Keratinocyte (primary cell): ENCODE data around the gene CCDC38. TPM values are rescaled to one million over a fixed set of nuclear protein-coding genes. Genes with fewer than 3 reads are reported as not detected.

ENCODE experiments used
- DNase-seq: peaks from one replicate; pipeline ENCODE4 v3.0.0-alpha.2; 2011; ENCODE audit warnings: low read depth, missing footprints, low spot score
- FAIRE-seq: peaks from 2 replicates; lab custom pipeline; 2011; peaks lifted over from hg19 to GRCh38; lab: Jason Lieb, UNC
- H2AFZ ChIP-seq: 2 replicates; pipeline ENCODE4 v1.6.0; 2012; ENCODE audit warnings: low read length, control low read depth, inconsistent platforms; ENCODE audit not compliant: control insufficient read depth
- H3K27ac ChIP-seq: 2 replicates; pipeline ENCODE4 v1.5.1; 2011; ENCODE audit warnings: low read length; ENCODE audit not compliant: control insufficient read depth, insufficient read depth
- H3K27me3 ChIP-seq: 3 replicates; pipeline ENCODE4 v1.6.0; 2011; ENCODE audit warnings: low read length; ENCODE audit not compliant: control insufficient read depth, insufficient read depth; ENCODE audit errors: extremely low read depth
- H3K36me3 ChIP-seq, 2 experiments: 2 replicates in 1 of 2; 3 replicates in 1 of 2; pipeline ENCODE4 v1.5.1; 2011; ENCODE audit warnings: low read length in 2 of 2, mild to moderate bottlenecking in 1 of 2; ENCODE audit not compliant: control insufficient read depth in 2 of 2, insufficient read depth in 2 of 2; ENCODE audit errors: extremely low read depth in 1 of 2
- H3K4me1 ChIP-seq: 3 replicates; pipeline ENCODE4 v1.5.1; 2011; ENCODE audit warnings: low read length; ENCODE audit not compliant: control insufficient read depth, insufficient read depth; ENCODE audit errors: extremely low read depth
- H3K4me2 ChIP-seq: 3 replicates; pipeline ENCODE4 v1.6.0; 2011; ENCODE audit warnings: low read depth, low read length; ENCODE audit not compliant: control insufficient read depth, insufficient read depth; ENCODE audit errors: extremely low read depth
- H3K4me3 ChIP-seq, 3 experiments: fragments of 200-600 bp in 1 of 3; sonication (generic) in 1 of 3; 2 replicates in 2 of 3; 3 replicates in 1 of 3; pipeline ENCODE4 v1.5.1; 2011 to 2016; ENCODE audit warnings: low read length in 3 of 3, mild to moderate bottlenecking in 3 of 3, control low read depth in 2 of 3, inconsistent platforms in 1 of 3, low read depth in 1 of 3, mixed read lengths in 1 of 3, mixed run types in 1 of 3, moderate library complexity in 1 of 3; ENCODE audit not compliant: control insufficient read depth in 2 of 3, insufficient read depth in 2 of 3; ENCODE audit errors: extremely low read depth in 1 of 3
- H3K79me2 ChIP-seq: 2 replicates; pipeline ENCODE4 v1.6.0; 2012; ENCODE audit warnings: low read length; ENCODE audit not compliant: control insufficient read depth, insufficient read depth
- H3K9ac ChIP-seq: 3 replicates; pipeline ENCODE4 v1.6.0; 2011; ENCODE audit warnings: low read length; ENCODE audit not compliant: control insufficient read depth, insufficient read depth; ENCODE audit errors: extremely low read depth
- H3K9me1 ChIP-seq: 3 replicates; pipeline ENCODE4 v1.6.0; 2011; ENCODE audit warnings: low read length; ENCODE audit not compliant: control insufficient read depth, insufficient read depth; ENCODE audit errors: extremely low read depth
- H3K9me3 ChIP-seq: 2 replicates; pipeline ENCODE4 v1.5.1; 2012; ENCODE audit warnings: low read depth, low read length; ENCODE audit not compliant: control insufficient read depth
- H4K20me1 ChIP-seq: 3 replicates; pipeline ENCODE4 v1.6.0; 2011; ENCODE audit warnings: low read length; ENCODE audit not compliant: control insufficient read depth, insufficient read depth; ENCODE audit errors: extremely low read depth
- CTCF ChIP-seq, 3 experiments: IDR thresholded peaks in 1 of 3; conservative IDR thresholded peaks in 1 of 3; optimal IDR thresholded peaks in 1 of 3; 2 replicates in 2 of 3; 3 replicates in 1 of 3; pipeline versions ENCODE3 to v1.5.1; 2011; ENCODE audit warnings: low read length in 3 of 3, mild to moderate bottlenecking in 3 of 3, moderate library complexity in 2 of 3, control low read depth in 1 of 3, inconsistent platforms in 1 of 3; ENCODE audit not compliant: insufficient read depth in 2 of 3; ENCODE audit errors: extremely low read depth in 1 of 3
- EZH2 ChIP-seq: IDR thresholded peaks from one replicate; pipeline ENCODE4 v1.6.1; 2012; ENCODE audit warnings: inconsistent platforms, mild to moderate bottlenecking, low read length, moderate library complexity
- dilution Hi-C: fragments of 300-500 bp; cut with MboI; formaldehyde crosslinking; loops from one replicate; pipeline ENCODE4 v1.7.0; 2020; ENCODE audit warnings: low sequenced_read_pairs; ENCODE audit not compliant: extremely low pct_ligation_motif_present
- polyA plus RNA-seq, 5 experiments: library from polyadenylated mRNA; depleted of rRNA in 3 of 5; stranded (reverse) in 3 of 5; stranded (forward) in 1 of 5; unstranded in 1 of 5; fragments of >200 nt; gene quantifications; 1 replicate in 1 of 5; 2 replicates in 3 of 5; 3 replicates in 1 of 5; pipeline versions ENCODE4 v1.2.1 to v1.2.3, GENCODE V29; 2011 to 2012; ENCODE audit warnings: missing spikeins in 2 of 5, low read depth in 1 of 5, low replicate concordance in 1 of 5

The CCDC38 gene
- polyA plus RNA-seq, 1 donor (not counting 4 experiments of a cell fraction or from before 2014, with no cell fraction given): 0.04 TPM

GRCh38 chr12:95989504-95990123, 47.2 kb upstream of the CCDC38 start:
- no peaks in the 10 kb centered on the region for H3K79me2 ChIP-seq
- no peaks in the 10 kb centered on the region for H3K9me1 ChIP-seq
- no peak overlapping the region for H2AFZ ChIP-seq
- DNase-seq (no peak), FAIRE-seq (no peak)
- no peak overlapping the region for H3K4me3 ChIP-seq
- H3K36me3 ChIP-seq: no peaks in the 10 kb centered on the region
- no peak overlapping the region for H3K9ac ChIP-seq
- no peaks in the 10 kb centered on the region for H3K4me1 ChIP-seq
- dilution Hi-C loops: no loop called here
- no peak overlapping the region for H3K4me2 ChIP-seq
- H3K27ac ChIP-seq: no peak overlapping the region
- no peak for TF ChIP-seq EZH2
- no peak for TF ChIP-seq CTCF (optimal IDR thresholded peaks at IDR 0.05 in 1 of 3, IDR thresholded peaks at IDR 0.05 in 1 of 3, conservative IDR thresholded peaks at IDR 0.05 in 1 of 3; ENCODE audit: extremely low read depth in 1 of 3, insufficient read depth in 2 of 3, low read length in 3 of 3)
- H3K27me3 ChIP-seq: no peaks in the 10 kb centered on the region
- H3K9me3 ChIP-seq: no peaks in the 10 kb centered on the region
- no peaks in the 10 kb centered on the region for H4K20me1 ChIP-seq

GRCh38 chr12:95988506-95989275, 46.3 kb upstream of the CCDC38 start:
- no peak overlapping the region for H2AFZ ChIP-seq
- no peaks in the 10 kb centered on the region for H3K36me3 ChIP-seq
- no peaks in the 10 kb centered on the region for H4K20me1 ChIP-seq
- FAIRE-seq (no peak), DNase-seq (no peak)
- H3K79me2 ChIP-seq: no peaks in the 10 kb centered on the region
- no peaks in the 10 kb centered on the region for H3K27me3 ChIP-seq
- H3K9ac ChIP-seq: no peak overlapping the region
- H3K9me1 ChIP-seq: no peaks in the 10 kb centered on the region
- dilution Hi-C loops: no loop called here
- H3K27ac ChIP-seq: no peak overlapping the region
- H3K4me3 ChIP-seq: no peak overlapping the region
- H3K4me1 ChIP-seq: no peaks in the 10 kb centered on the region
- no peak for TF ChIP-seq EZH2
- no peak for TF ChIP-seq CTCF (optimal IDR thresholded peaks at IDR 0.05 in 1 of 3, IDR thresholded peaks at IDR 0.05 in 1 of 3, conservative IDR thresholded peaks at IDR 0.05 in 1 of 3; ENCODE audit: extremely low read depth in 1 of 3, insufficient read depth in 2 of 3, low read length in 3 of 3)
- no peaks in the 10 kb centered on the region for H3K9me3 ChIP-seq
- H3K4me2 ChIP-seq: no peak overlapping the region
